H9 (cell line): Measurements from ENCODE around the gene PRR5L. TPM values are rescaled to one million over a fixed set of nuclear protein-coding genes. Genes with fewer than 3 reads are reported as not detected.

Source experiments
- DNase-seq: peaks from one replicate; pipeline ENCODE4 v3.0.0-alpha.2; 2017
- H2AFZ ChIP-seq: one replicate; pipeline ENCODE4 v1.6.1; 2013; ENCODE audit warnings: mild to moderate bottlenecking, low read length, control low read depth, moderate library complexity
- H2AK5ac ChIP-seq: 2 replicates; pipeline ENCODE4 v1.6.1; 2013; ENCODE audit warnings: low read length, control low read depth, mixed read lengths; ENCODE audit not compliant: insufficient read length
- H2BK120ac ChIP-seq: one replicate; pipeline ENCODE4 v1.6.1; 2013; ENCODE audit warnings: low read depth, mild to moderate bottlenecking, low read length, control low read depth, inconsistent platforms; ENCODE audit not compliant: poor library complexity, severe bottlenecking
- H2BK12ac ChIP-seq: 2 replicates; pipeline ENCODE4 v1.6.1; 2013; ENCODE audit warnings: low read length, control low read depth, mixed read lengths, low read depth; ENCODE audit not compliant: insufficient read length
- H2BK15ac ChIP-seq: 2 replicates; pipeline ENCODE4 v1.6.1; 2013; ENCODE audit warnings: low read depth, low read length, control low read depth
- H2BK20ac ChIP-seq: one replicate; pipeline ENCODE4 v1.6.1; 2013; ENCODE audit warnings: low read depth, mild to moderate bottlenecking, low read length, control low read depth, inconsistent platforms; ENCODE audit not compliant: poor library complexity, severe bottlenecking
- H2BK5ac ChIP-seq: 2 replicates; pipeline ENCODE4 v1.6.1; 2013; ENCODE audit warnings: low read length, control low read depth, mixed read lengths; ENCODE audit not compliant: insufficient read length
- H3K14ac ChIP-seq: 2 replicates; pipeline ENCODE4 v1.6.1; 2013; ENCODE audit warnings: low read length, control low read depth; ENCODE audit not compliant: insufficient read depth
- H3K18ac ChIP-seq: 2 replicates; pipeline ENCODE4 v1.6.1; 2013; ENCODE audit warnings: low read depth, mild to moderate bottlenecking, mixed read lengths, low read length, control low read depth; ENCODE audit not compliant: insufficient read length
- H3K23ac ChIP-seq: 2 replicates; pipeline ENCODE4 v1.6.1; 2013; ENCODE audit warnings: low read length, control low read depth, mixed read lengths, low read depth; ENCODE audit not compliant: insufficient read length
- H3K23me2 ChIP-seq: 2 replicates; pipeline ENCODE4 v1.6.1; 2013; ENCODE audit warnings: low read depth, mild to moderate bottlenecking, mixed read lengths, low read length, control low read depth; ENCODE audit not compliant: insufficient read length, poor library complexity, severe bottlenecking
- H3K27ac ChIP-seq: 2 replicates; pipeline ENCODE4 v1.5.1; 2013; ENCODE audit warnings: low read length, control low read depth, mixed read lengths, low read depth; ENCODE audit not compliant: insufficient read length
- H3K27me3 ChIP-seq: 2 replicates; pipeline ENCODE4 v1.6.1; 2013; ENCODE audit warnings: low read length, control low read depth, inconsistent platforms; ENCODE audit not compliant: insufficient read depth
- H3K4ac ChIP-seq: 2 replicates; pipeline ENCODE4 v1.6.1; 2013; ENCODE audit warnings: low read depth, mild to moderate bottlenecking, control low read depth, inconsistent platforms, low read length, moderate library complexity
- H3K4me1 ChIP-seq: 2 replicates; pipeline ENCODE4 v1.6.1; 2013; ENCODE audit warnings: low read length, control low read depth, inconsistent platforms; ENCODE audit not compliant: insufficient read depth
- H3K4me2 ChIP-seq: 2 replicates; pipeline ENCODE4 v1.6.1; 2013; ENCODE audit warnings: low read length, control low read depth, mixed read lengths; ENCODE audit not compliant: insufficient read length, insufficient read depth
- H3K56ac ChIP-seq: 2 replicates; pipeline ENCODE4 v1.6.1; 2013; ENCODE audit warnings: low read depth, mild to moderate bottlenecking, mixed read lengths, low read length, control low read depth; ENCODE audit not compliant: insufficient read length
- H3K79me1 ChIP-seq: 2 replicates; pipeline ENCODE4 v1.6.1; 2013; ENCODE audit warnings: low read depth, mild to moderate bottlenecking, moderate library complexity, low read length, control low read depth, inconsistent platforms; ENCODE audit not compliant: insufficient read depth, poor library complexity, severe bottlenecking
- H3K79me2 ChIP-seq: 2 replicates; pipeline ENCODE4 v1.6.1; 2013; ENCODE audit warnings: low read length, control low read depth, inconsistent platforms; ENCODE audit not compliant: insufficient read depth
- H3K9ac ChIP-seq: 2 replicates; pipeline ENCODE4 v1.6.1; 2013; ENCODE audit warnings: low read length, control low read depth, mixed read lengths; ENCODE audit not compliant: insufficient read length; ENCODE audit errors: extremely low read depth
- H3K9me3 ChIP-seq: one replicate; pipeline ENCODE4 v1.6.1; 2013; ENCODE audit warnings: low read depth, low read length, inconsistent platforms; ENCODE audit not compliant: control insufficient read depth
- H3T11ph ChIP-seq: one replicate; pipeline ENCODE4 v1.6.1; 2013; ENCODE audit warnings: mild to moderate bottlenecking, low read length, control low read depth, inconsistent platforms
- H4K20me1 ChIP-seq: one replicate; pipeline ENCODE4 v1.6.1; 2013; ENCODE audit not compliant: control insufficient read depth, insufficient read length, insufficient read depth
- H4K5ac ChIP-seq: 2 replicates; pipeline ENCODE4 v1.6.1; 2013; ENCODE audit warnings: low read depth, mild to moderate bottlenecking, mixed read lengths, low read length, control low read depth; ENCODE audit not compliant: insufficient read length
- H4K8ac ChIP-seq: replicated peaks from 2 replicates; pipeline ENCODE4 v1.6.1; 2013; ENCODE audit warnings: low read length, control low read depth, mixed read lengths, low read depth; ENCODE audit not compliant: insufficient read length
- H4K91ac ChIP-seq: 2 replicates; pipeline ENCODE4 v1.6.1; 2013; ENCODE audit warnings: low read depth, mild to moderate bottlenecking, moderate library complexity, mixed read lengths, low read length, control low read depth; ENCODE audit not compliant: insufficient read length
- H3K27ac Mint-ChIP-seq, 3 experiments: 2 replicates in 2 of 3; 3 replicates in 1 of 3; pipeline ENCODE4 v1.8.0; 2020 to 2021; ENCODE audit warnings: mixed read lengths in 3 of 3, mild to moderate bottlenecking in 1 of 3, moderate library complexity in 1 of 3
- H3K27me3 Mint-ChIP-seq: 2 replicates; pipeline ENCODE4 v1.8.0; 2021; ENCODE audit warnings: low read depth, mild to moderate bottlenecking, moderate library complexity, mixed read lengths
- H3K36me3 Mint-ChIP-seq, 3 experiments: 2 replicates in 2 of 3; 3 replicates in 1 of 3; pipeline ENCODE4 v1.8.0; 2020 to 2021; ENCODE audit warnings: low read depth in 3 of 3, mixed read lengths in 3 of 3; ENCODE audit not compliant: insufficient read depth in 1 of 3
- H3K4me1 Mint-ChIP-seq, 2 experiments: 2 replicates each; pipeline ENCODE4 v1.8.0; 2020; ENCODE audit warnings: mixed read lengths in 2 of 2
- H3K4me3 Mint-ChIP-seq, 2 experiments: 2 replicates in 1 of 2; 3 replicates in 1 of 2; pipeline ENCODE4 v1.8.0; 2020 to 2021; ENCODE audit warnings: mild to moderate bottlenecking in 2 of 2, mixed read lengths in 2 of 2, moderate library complexity in 1 of 2
- H3K9me3 Mint-ChIP-seq, 2 experiments: 2 replicates in 1 of 2; 3 replicates in 1 of 2; pipeline ENCODE4 v1.8.0; 2020; ENCODE audit warnings: mild to moderate bottlenecking in 2 of 2, mixed read lengths in 2 of 2, moderate library complexity in 1 of 2
- CTCF ChIP-seq: fragments of 200-600 bp; sonication (generic); conservative IDR thresholded peaks from 3 replicates; pipeline ENCODE4 v1.8.0; 2021; ENCODE audit warnings: antibody characterized with exemption, mild to moderate bottlenecking
- WGBS: extraction: QIAGEN DNeasy Blood & Tissue Kit; methylation state at CpG from one replicate; pipeline ENCODE4 v1.1.7; 2013; ENCODE audit warnings: missing lambda C conversion rate, low lambda C conversion rate, mixed read lengths; ENCODE audit not compliant: insufficient read length; ENCODE audit errors: extremely low coverage; 5-methylcytosine and 5-hydroxymethylcytosine counted together
- total RNA-seq: library from RNA; stranded (reverse); gene quantifications from 2 replicates; pipeline ENCODE4 v1.2.1, GENCODE V29; 2021

Gene PRR5L
- total RNA-seq, 1 experiment from 2014 or later: 5.6 TPM

- no peak overlapping the region for H4K5ac ChIP-seq
- H3K4me1 ChIP-seq: peaks cover 3% of the 10 kb centered on the region; the same call in 1 of the 2 replicates
- H3K14ac ChIP-seq: peak overlapping the region; percentile 71; the same call in 1 of the 2 replicates
- H3K4me2 ChIP-seq: no peak overlapping the region
- H2BK20ac ChIP-seq: no peak overlapping the region
- H2BK5ac ChIP-seq: no peak overlapping the region
- H3K36me3 Mint-ChIP-seq: peaks cover 0 to 7% (median 0%) of the 10 kb centered on the region in 3 experiments; a peak in 2 of 7 replicates
- peaks cover 26 to 27% of the 10 kb centered on the region in 2 experiments for H3K4me1 Mint-ChIP-seq
- DNase-seq: no peak
- no peak overlapping the region for H3K56ac ChIP-seq
- H3K23me2 ChIP-seq: no peaks in the 10 kb centered on the region
- no peak for TF ChIP-seq CTCF
- peak overlapping the region; percentile 26 for H3K27ac ChIP-seq
- no peaks in the 10 kb centered on the region for H3K27me3 Mint-ChIP-seq
- H2BK15ac ChIP-seq: no peak overlapping the region
- no peak overlapping the region for H2BK120ac ChIP-seq
- H3K79me1 ChIP-seq: no peaks in the 10 kb centered on the region
- no peak overlapping the region; the same call in 1 of the 2 replicates for H3K4ac ChIP-seq
- H3T11ph ChIP-seq: no peak overlapping the region
- 0 out of 5 replicates have a peak overlapping the region, but pooled peaks of 1 of the 2 experiments have one; percentile 2 for H3K4me3 Mint-ChIP-seq
- H2BK12ac ChIP-seq: no peak overlapping the region
- H4K20me1 ChIP-seq: no peaks in the 10 kb centered on the region
- no peak overlapping the region for H4K8ac ChIP-seq
- H3K9me3 ChIP-seq: no peaks in the 10 kb centered on the region
- no CpG with 5 or more reads among the region's 3 CpGs for WGBS
- no peak overlapping the region for H2AK5ac ChIP-seq
- peak overlapping the region; percentile 15 to 91 (median 42); a peak in 3 of 7 replicates for H3K27ac Mint-ChIP-seq
- H3K79me2 ChIP-seq: no peaks in the 10 kb centered on the region
- H3K23ac ChIP-seq: no peak overlapping the region
- no peak overlapping the region for H3K9ac ChIP-seq
- H4K91ac ChIP-seq: no peak overlapping the region
- no peak overlapping the region for H2AFZ ChIP-seq
- no peaks in the 10 kb centered on the region for H3K27me3 ChIP-seq
- H3K9me3 Mint-ChIP-seq: no peaks in the 10 kb centered on the region
- peak overlapping the region; percentile 48 for H3K18ac ChIP-seq
Measured at GRCh38 chr11:36326524-36327419, 30.7 kb downstream of the PRR5L start.
